Measurements from ENCODE around the gene TMEM200C.

Gene TMEM200C

DNA sequence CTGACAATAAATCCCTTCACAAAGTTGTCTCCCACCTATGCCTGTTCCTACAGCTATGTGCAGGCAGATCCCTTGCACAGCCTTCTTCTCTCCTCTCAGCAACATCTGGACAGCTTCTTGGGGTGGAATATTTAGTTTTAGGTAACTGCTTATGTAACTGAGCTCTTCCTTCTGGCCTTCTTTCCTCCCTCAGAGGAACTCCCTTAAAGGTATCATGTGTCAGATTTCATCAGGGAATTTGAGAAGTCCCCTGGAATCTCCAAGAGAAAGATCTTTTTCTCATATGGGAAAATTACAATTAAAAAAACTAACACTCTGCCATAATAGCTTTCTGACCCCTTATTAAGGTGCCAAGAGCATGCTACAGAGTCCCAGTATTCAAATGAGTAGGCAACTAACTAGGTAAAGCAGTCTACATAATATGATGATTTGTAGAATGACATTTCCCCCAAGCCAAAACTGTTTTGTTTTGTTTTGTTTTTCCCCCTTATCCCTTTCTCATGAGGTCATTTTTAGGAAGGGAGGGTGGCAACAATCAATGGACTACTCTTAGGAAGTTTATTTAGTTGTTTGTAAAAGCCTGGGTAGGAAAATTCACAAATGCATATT is 2.4 kb downstream of the TMEM200C start:
- Histone ChIP-seq H3K9me3 (ENCODE audit: control extremely low read depth in 1 of 5, control insufficient read depth in 4 of 5, insufficient read depth in 2 of 5, low read depth in 1 of 5, low read length in 4 of 5) (peaks cover 0 to 4% (median 0%) of the 10 kb centered on the region in 5 experiments), H3K4me1 (ENCODE audit: control extremely low read depth in 1 of 4, control insufficient read depth in 4 of 4, insufficient read depth in 4 of 4, low read length in 3 of 4) (peaks cover 0 to 29% (median 14%) of the 10 kb centered on the region in 4 experiments), H3K27ac (ENCODE audit: insufficient read depth in 1 of 2, low read depth in 1 of 2, low read length in 2 of 2, poor library complexity in 1 of 2, severe bottlenecking in 2 of 2) (no peak overlapping the region), H3K4me3 (ENCODE audit: control insufficient read depth in 1 of 7, extremely low read depth in 1 of 7, insufficient read depth in 4 of 7, low read depth in 2 of 7, low read length in 6 of 7) (no peak overlapping the region), H3K27me3 (replicated peaks in 2 of 5; ENCODE audit: control insufficient read depth in 4 of 5, insufficient read depth in 5 of 5, low read length in 4 of 5) (peaks cover 32 to 96% (median 52%) of the 10 kb centered on the region in 5 experiments), H3K36me3 (ENCODE audit: control insufficient read depth in 4 of 4, insufficient read depth in 4 of 4, low read length in 3 of 4) (no peaks in the 10 kb centered on the region)
- DNase-seq, result no peak
- CTCF ChIA-PET, result interaction anchor here (2.0 kb wide), 1 partner anchor 14 kb away, joined by 6 read pairs; no protein-coding TSS in a partner anchor
- POLR2A ChIA-PET, result interaction anchor here (0.6 kb wide), 1 partner anchor 402 kb away, joined by 4 read pairs; no protein-coding TSS in a partner anchor

DNA sequence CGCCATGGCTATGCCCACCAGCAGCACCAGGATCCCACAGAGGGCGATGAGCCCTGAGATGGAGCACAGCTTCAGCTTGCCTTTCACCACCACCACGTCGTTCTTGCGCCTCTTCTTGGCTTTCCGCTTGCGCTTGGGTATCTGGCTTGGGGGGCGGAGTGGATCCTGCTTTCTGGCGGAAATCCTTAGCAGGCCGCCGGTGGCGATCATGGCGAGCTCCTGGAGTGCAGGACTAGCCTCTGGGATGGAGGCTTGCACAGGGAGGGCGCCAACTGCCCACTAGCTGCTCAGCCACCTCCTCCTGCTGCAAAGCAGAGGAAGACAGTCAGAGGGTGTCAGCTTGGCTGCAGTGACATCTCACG is 3.5 kb downstream of the TMEM200C start:
- Histone ChIP-seq H3K36me3 (ENCODE audit: control insufficient read depth in 4 of 4, insufficient read depth in 4 of 4, low read length in 3 of 4) (no peaks in the 10 kb centered on the region), H3K4me1 (ENCODE audit: control extremely low read depth in 1 of 4, control insufficient read depth in 4 of 4, insufficient read depth in 4 of 4, low read length in 3 of 4) (peaks cover 0 to 29% (median 14%) of the 10 kb centered on the region in 4 experiments), H3K9me3 (ENCODE audit: control extremely low read depth in 1 of 5, control insufficient read depth in 4 of 5, insufficient read depth in 2 of 5, low read depth in 1 of 5, low read length in 4 of 5) (peaks cover 0 to 4% (median 0%) of the 10 kb centered on the region in 5 experiments), H3K4me3 (ENCODE audit: control insufficient read depth in 1 of 7, extremely low read depth in 1 of 7, insufficient read depth in 4 of 7, low read depth in 2 of 7, low read length in 6 of 7) (no peak overlapping the region), H3K27ac (ENCODE audit: insufficient read depth in 1 of 2, low read depth in 1 of 2, low read length in 2 of 2, poor library complexity in 1 of 2, severe bottlenecking in 2 of 2) (no peak overlapping the region), H3K27me3 (replicated peaks in 2 of 5; ENCODE audit: control insufficient read depth in 4 of 5, insufficient read depth in 5 of 5, low read length in 4 of 5) (peaks cover 26 to 94% (median 44%) of the 10 kb centered on the region in 5 experiments)
- WGBS (ENCODE audit: insufficient coverage), result 63% methylated on average over 13 of the region's 15 CpGs
- CTCF ChIA-PET, result interaction anchor here (1.0 to 2.0 kb wide), 2 partner anchors 12 to 281 kb away, joined by 3 to 9 read pairs; no protein-coding TSS in a partner anchor
- POLR2A ChIA-PET, result no interaction called here
- no peak for DNase-seq

- peak overlapping the region; percentile 19 to 70 (median 52) for H3K4me3 ChIP-seq (ENCODE audit: control insufficient read depth in 1 of 7, extremely low read depth in 1 of 7, insufficient read depth in 4 of 7, low read depth in 2 of 7, low read length in 6 of 7)
- WGBS (ENCODE audit: insufficient coverage), result 18% methylated on average over 52 of the region's 70 CpGs
- peak in 1 of 3 donors; percentile 30 for DNase-seq
These were observed 4.0 kb downstream of the TMEM200C start for GRCh38 chr18:5891184-5891853.

GRCh38 chr18:5890331-5891183 is 4.8 kb downstream of the TMEM200C start:
- peaks cover 0 to 23% (median 10%) of the 10 kb centered on the region in 4 experiments for H3K4me1 ChIP-seq (ENCODE audit: control extremely low read depth in 1 of 4, control insufficient read depth in 4 of 4, insufficient read depth in 4 of 4, low read length in 3 of 4)
- ChIA-PET POLR2A (no interaction called here), CTCF (interaction anchor here (0.6 to 2.0 kb wide), 15 partner anchors 9 to 1016 kb away, joined by 3 to 9 read pairs (median 3); no protein-coding TSS in a partner anchor)
- H3K27ac ChIP-seq (ENCODE audit: insufficient read depth in 1 of 2, low read depth in 1 of 2, low read length in 2 of 2, poor library complexity in 1 of 2, severe bottlenecking in 2 of 2), result no peak overlapping the region
- H3K36me3 ChIP-seq (ENCODE audit: control insufficient read depth in 4 of 4, insufficient read depth in 4 of 4, low read length in 3 of 4), result no peaks in the 10 kb centered on the region
- H3K27me3 ChIP-seq (replicated peaks in 2 of 5; ENCODE audit: control insufficient read depth in 4 of 5, insufficient read depth in 5 of 5, low read length in 4 of 5), result peaks cover 23 to 88% (median 39%) of the 10 kb centered on the region in 5 experiments
- peaks cover 0 to 4% (median 0%) of the 10 kb centered on the region in 5 experiments for H3K9me3 ChIP-seq (ENCODE audit: control extremely low read depth in 1 of 5, control insufficient read depth in 4 of 5, insufficient read depth in 2 of 5, low read depth in 1 of 5, low read length in 4 of 5)
- peak overlapping the region; percentile 19 to 70 (median 52) for H3K4me3 ChIP-seq (ENCODE audit: control insufficient read depth in 1 of 7, extremely low read depth in 1 of 7, insufficient read depth in 4 of 7, low read depth in 2 of 7, low read length in 6 of 7)
- WGBS (ENCODE audit: insufficient coverage), result under 1% methylated on average over 98 of the region's 106 CpGs
- peak; percentile 49 to 73 (median 68) for DNase-seq

More at GRCh38 chr18:5891184-5891853, 4.0 kb downstream of the TMEM200C start:
- peaks cover 0 to 4% (median 0%) of the 10 kb centered on the region in 5 experiments for H3K9me3 ChIP-seq (ENCODE audit: control extremely low read depth in 1 of 5, control insufficient read depth in 4 of 5, insufficient read depth in 2 of 5, low read depth in 1 of 5, low read length in 4 of 5)
- peaks cover 0 to 29% (median 14%) of the 10 kb centered on the region in 4 experiments for H3K4me1 ChIP-seq (ENCODE audit: control extremely low read depth in 1 of 4, control insufficient read depth in 4 of 4, insufficient read depth in 4 of 4, low read length in 3 of 4)
- POLR2A ChIA-PET, result no interaction called here
- CTCF ChIA-PET, result interaction anchor here (0.7 to 2.0 kb wide), 8 partner anchors 8 to 527 kb away, joined by 3 to 9 read pairs (median 4); no protein-coding TSS in a partner anchor
- H3K27ac ChIP-seq (ENCODE audit: insufficient read depth in 1 of 2, low read depth in 1 of 2, low read length in 2 of 2, poor library complexity in 1 of 2, severe bottlenecking in 2 of 2), result no peak overlapping the region
- peaks cover 25 to 90% (median 39%) of the 10 kb centered on the region in 5 experiments for H3K27me3 ChIP-seq (replicated peaks in 2 of 5; ENCODE audit: control insufficient read depth in 4 of 5, insufficient read depth in 5 of 5, low read length in 4 of 5)
- no peaks in the 10 kb centered on the region for H3K36me3 ChIP-seq (ENCODE audit: control insufficient read depth in 4 of 4, insufficient read depth in 4 of 4, low read length in 3 of 4)

- peaks cover 0 to 4% (median 0%) of the 10 kb centered on the region in 4 experiments for H3K4me1 ChIP-seq (ENCODE audit: control extremely low read depth in 1 of 4, control insufficient read depth in 4 of 4, insufficient read depth in 4 of 4, low read length in 3 of 4)
- no peaks in the 10 kb centered on the region for H3K9me3 ChIP-seq (ENCODE audit: control extremely low read depth in 1 of 5, control insufficient read depth in 4 of 5, insufficient read depth in 2 of 5, low read depth in 1 of 5, low read length in 4 of 5)
- no peak for DNase-seq
- 75% methylated on average over 1 of the region's 2 CpGs for WGBS (ENCODE audit: insufficient coverage)
- CTCF ChIA-PET, result no interaction called here
- no peak overlapping the region for H3K27ac ChIP-seq (ENCODE audit: insufficient read depth in 1 of 2, low read depth in 1 of 2, low read length in 2 of 2, poor library complexity in 1 of 2, severe bottlenecking in 2 of 2)
- no peaks in the 10 kb centered on the region for H3K36me3 ChIP-seq (ENCODE audit: control insufficient read depth in 4 of 4, insufficient read depth in 4 of 4, low read length in 3 of 4)
- POLR2A ChIA-PET, result no interaction called here
- no peak overlapping the region for H3K4me3 ChIP-seq (ENCODE audit: control insufficient read depth in 1 of 7, extremely low read depth in 1 of 7, insufficient read depth in 4 of 7, low read depth in 2 of 7, low read length in 6 of 7)
- peaks cover 13 to 59% (median 20%) of the 10 kb centered on the region in 5 experiments for H3K27me3 ChIP-seq (replicated peaks in 2 of 5; ENCODE audit: control insufficient read depth in 4 of 5, insufficient read depth in 5 of 5, low read length in 4 of 5)
These were observed 10.0 kb downstream of the TMEM200C start for GRCh38 chr18:5885361-5885760.

- WGBS (ENCODE audit: insufficient coverage), result no CpG with 5 or more reads among the region's 1 CpG
- no peak overlapping the region for H3K4me3 ChIP-seq (ENCODE audit: control insufficient read depth in 1 of 7, extremely low read depth in 1 of 7, insufficient read depth in 4 of 7, low read depth in 2 of 7, low read length in 6 of 7)
- ChIA-PET POLR2A (no interaction called here), CTCF (interaction anchor here (1.0 to 1.5 kb wide), 3 partner anchors 10 to 598 kb away, joined by 3 read pairs; no protein-coding TSS in a partner anchor)
- no peaks in the 10 kb centered on the region for H3K36me3 ChIP-seq (ENCODE audit: control insufficient read depth in 4 of 4, insufficient read depth in 4 of 4, low read length in 3 of 4)
- DNase-seq, result no peak
- no peak overlapping the region for H3K27ac ChIP-seq (ENCODE audit: insufficient read depth in 1 of 2, low read depth in 1 of 2, low read length in 2 of 2, poor library complexity in 1 of 2, severe bottlenecking in 2 of 2)
- H3K4me1 ChIP-seq (ENCODE audit: control extremely low read depth in 1 of 4, control insufficient read depth in 4 of 4, insufficient read depth in 4 of 4, low read length in 3 of 4), result no peaks in the 10 kb centered on the region
- no peaks in the 10 kb centered on the region for H3K9me3 ChIP-seq (ENCODE audit: control extremely low read depth in 1 of 5, control insufficient read depth in 4 of 5, insufficient read depth in 2 of 5, low read depth in 1 of 5, low read length in 4 of 5)
- peaks cover 12 to 49% (median 17%) of the 10 kb centered on the region in 5 experiments for H3K27me3 ChIP-seq (replicated peaks in 2 of 5; ENCODE audit: control insufficient read depth in 4 of 5, insufficient read depth in 5 of 5, low read length in 4 of 5)
These were observed 10.9 kb downstream of the TMEM200C start for GRCh38 chr18:5884375-5884774.

All from common myeloid progenitor, CD34-positive (primary cell).